ENCODE data around the gene CCDC134.

Gene CCDC134

GRCh38 chr22:41805639-41806038, 5.2 kb downstream of the CCDC134 start:
- DNase-seq (ENCODE audit: insufficient read length, low spot score), result no peak
- FAIRE-seq, result no peak
- TF ChIP-seq POLR2A (IDR thresholded peaks at IDR 0.05; ENCODE audit: low read depth, low read length), result no peak

- FAIRE-seq (no peak), DNase-seq (ENCODE audit: insufficient read length, low spot score) (no peak)
- TF ChIP-seq POLR2A (IDR thresholded peaks at IDR 0.05; ENCODE audit: low read depth, low read length), result no peak
Observed at GRCh38 chr22:41808400-41808799, 7.9 kb downstream of the CCDC134 start.

DNA sequence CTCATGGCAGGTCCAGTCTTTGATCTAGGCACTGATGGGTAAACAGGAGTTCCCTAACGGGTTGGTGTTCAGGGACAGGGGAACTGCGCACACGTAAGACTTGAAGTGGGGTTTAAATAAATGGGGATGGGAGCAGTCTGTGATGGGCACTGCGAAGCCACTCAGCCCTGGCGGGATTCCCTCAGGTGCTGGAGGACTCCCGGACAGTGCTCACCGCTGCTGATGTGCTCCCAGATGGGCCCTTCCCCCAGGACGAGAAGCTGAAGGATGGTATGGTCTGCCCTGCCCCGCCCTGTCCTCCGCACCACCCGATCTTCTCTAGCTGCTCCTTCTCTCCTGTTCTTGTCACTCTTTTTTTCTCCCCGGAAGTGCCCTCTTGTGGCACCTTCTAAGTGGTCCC, 9.5 kb downstream of the CCDC134 start:
- DNase-seq (ENCODE audit: insufficient read length, low spot score) (no peak), FAIRE-seq (no peak)
- TF ChIP-seq POLR2A (IDR thresholded peaks at IDR 0.05; ENCODE audit: low read depth, low read length), result no peak

GRCh38 chr22:41812805-41813545, 12.5 kb downstream of the CCDC134 start:
- TF ChIP-seq POLR2A (IDR thresholded peaks at IDR 0.05; ENCODE audit: low read depth, low read length), result no peak
- no peak for DNase-seq (ENCODE audit: insufficient read length, low spot score)
- FAIRE-seq, result no peak

GRCh38 chr22:41813726-41814410, 13.4 kb downstream of the CCDC134 start:
- TF ChIP-seq POLR2A (IDR thresholded peaks at IDR 0.05; ENCODE audit: low read depth, low read length), result no peak
- no peak for DNase-seq (ENCODE audit: insufficient read length, low spot score)
- no peak for FAIRE-seq

GRCh38 chr22:41815716-41816115, 15.2 kb downstream of the CCDC134 start:
- no peak for DNase-seq (ENCODE audit: insufficient read length, low spot score)
- TF ChIP-seq POLR2A (IDR thresholded peaks at IDR 0.05; ENCODE audit: low read depth, low read length), result no peak

GRCh38 chr22:41816241-41816640, 15.8 kb downstream of the CCDC134 start:
- no peak for FAIRE-seq
- no peak for TF ChIP-seq POLR2A (IDR thresholded peaks at IDR 0.05; ENCODE audit: low read depth, low read length)
- DNase-seq (ENCODE audit: insufficient read length, low spot score), result no peak

More at GRCh38 chr22:41815716-41816115, 15.2 kb downstream of the CCDC134 start:
- FAIRE-seq, result no peak

DNA sequence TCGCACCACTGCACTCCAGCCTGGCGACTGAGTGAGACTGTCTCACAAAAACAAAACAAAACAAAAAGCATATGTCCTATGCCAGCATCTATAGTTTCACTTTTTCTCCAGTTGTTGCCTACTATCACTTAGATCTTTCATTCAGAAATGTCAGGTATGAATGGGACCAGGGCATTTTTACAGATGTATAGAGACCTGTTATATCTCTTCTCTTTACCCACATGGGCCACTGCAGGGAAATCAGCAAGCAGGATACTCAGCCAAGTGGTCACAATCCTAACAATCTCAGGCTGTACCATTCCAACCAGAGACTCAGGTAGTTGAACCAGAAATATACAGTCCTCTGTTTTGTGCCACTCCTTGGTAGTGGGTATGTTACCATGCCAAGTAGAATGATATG, 16.4 kb downstream of the CCDC134 start:
- no peak for FAIRE-seq
- TF ChIP-seq POLR2A (IDR thresholded peaks at IDR 0.05; ENCODE audit: low read depth, low read length), result no peak

DNA sequence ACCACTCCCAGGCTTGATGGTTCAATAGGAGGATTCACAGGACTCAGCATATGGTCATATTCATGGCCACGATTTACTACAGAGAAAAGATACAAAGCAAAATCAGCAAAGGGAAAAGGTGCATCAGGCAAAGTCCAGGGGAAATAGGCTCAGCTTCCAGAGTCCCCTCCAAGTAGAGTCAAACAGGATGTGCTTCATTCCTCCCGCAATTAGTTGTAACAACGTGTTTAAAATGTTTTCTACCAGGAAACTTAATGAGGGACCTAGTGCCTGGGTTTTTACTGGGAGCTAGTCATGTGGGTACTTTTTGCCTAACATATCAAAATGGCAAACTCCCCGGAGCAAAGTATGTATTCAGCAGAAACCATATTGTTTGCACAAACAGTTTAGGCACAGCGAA, 17.5 kb downstream of the CCDC134 start:
- FAIRE-seq, result no peak

More for the DNA sequence above, 16.4 kb downstream of the CCDC134 start:
- DNase-seq (ENCODE audit: insufficient read length, low spot score), result no peak

DNA sequence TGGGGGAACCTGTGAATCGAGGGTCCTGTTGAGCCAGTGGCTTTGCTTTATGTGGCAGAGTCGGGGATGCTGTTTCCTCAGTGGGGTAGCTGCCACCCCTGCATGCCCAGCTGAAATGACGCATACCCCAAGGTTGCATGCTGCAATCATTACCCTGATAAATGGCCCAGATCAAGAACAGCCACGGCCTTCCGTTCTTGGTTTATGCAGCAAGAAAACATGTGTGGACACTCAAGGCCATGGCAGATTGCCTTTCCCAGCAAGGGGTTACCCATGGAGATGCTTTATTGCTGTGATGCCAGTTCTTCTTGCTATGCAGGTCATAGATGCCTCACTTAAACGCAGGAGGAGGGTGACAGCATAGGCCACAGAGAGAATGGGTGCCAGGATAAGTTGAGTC, 18.1 kb downstream of the CCDC134 start:
- DNase-seq (ENCODE audit: insufficient read length, low spot score) (no peak), FAIRE-seq (no peak)

More for the DNA sequence above, 17.5 kb downstream of the CCDC134 start:
- no peak for TF ChIP-seq POLR2A (IDR thresholded peaks at IDR 0.05; ENCODE audit: low read depth, low read length)
- DNase-seq (ENCODE audit: insufficient read length, low spot score), result no peak

DNA sequence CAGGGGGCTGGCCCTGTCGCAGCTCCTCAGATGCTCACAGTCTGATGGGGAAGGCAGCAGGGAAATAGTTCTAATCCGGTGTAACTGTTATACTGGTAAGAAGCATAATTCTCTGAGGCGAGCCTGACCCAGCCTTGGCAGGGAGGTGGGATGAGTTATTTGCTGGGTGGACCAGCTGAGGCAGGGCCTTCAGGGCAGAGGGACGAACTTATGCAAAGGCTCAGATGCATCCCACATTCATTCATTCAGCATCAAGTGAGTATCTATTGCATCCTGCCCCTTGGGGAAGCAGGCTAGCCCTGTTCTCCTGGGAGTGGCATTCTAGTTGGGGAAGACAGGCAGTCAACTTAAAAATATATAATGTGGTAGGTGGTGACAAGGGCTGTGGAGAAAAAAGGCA, 18.8 kb downstream of the CCDC134 start:
- no peak for TF ChIP-seq POLR2A (IDR thresholded peaks at IDR 0.05; ENCODE audit: low read depth, low read length)
- DNase-seq (ENCODE audit: insufficient read length, low spot score) (no peak), FAIRE-seq (no peak)

More for the DNA sequence above, 18.1 kb downstream of the CCDC134 start:
- no peak for TF ChIP-seq POLR2A (IDR thresholded peaks at IDR 0.05; ENCODE audit: low read depth, low read length)

- no peak for TF ChIP-seq POLR2A (IDR thresholded peaks at IDR 0.05; ENCODE audit: low read depth, low read length)
- DNase-seq (ENCODE audit: insufficient read length, low spot score) (no peak), FAIRE-seq (no peak)
Observed at GRCh38 chr22:41820447-41820846, 20.0 kb downstream of the CCDC134 start.

- FAIRE-seq, result no peak
- no peak for DNase-seq (ENCODE audit: insufficient read length, low spot score)
- no peak for TF ChIP-seq POLR2A (IDR thresholded peaks at IDR 0.05; ENCODE audit: low read depth, low read length)
Observed at GRCh38 chr22:41821471-41822316, 21.2 kb downstream of the CCDC134 start.
